Cerebellar cortex (tissue), 1 donor: ENCODE data around the gene IP6K2.

Source experiments
- DNase-seq: peaks from one replicate; pipeline ENCODE4 v3.0.0-alpha.2; 2015; ENCODE audit warnings: low spot score

IP6K2 gene

DNA sequence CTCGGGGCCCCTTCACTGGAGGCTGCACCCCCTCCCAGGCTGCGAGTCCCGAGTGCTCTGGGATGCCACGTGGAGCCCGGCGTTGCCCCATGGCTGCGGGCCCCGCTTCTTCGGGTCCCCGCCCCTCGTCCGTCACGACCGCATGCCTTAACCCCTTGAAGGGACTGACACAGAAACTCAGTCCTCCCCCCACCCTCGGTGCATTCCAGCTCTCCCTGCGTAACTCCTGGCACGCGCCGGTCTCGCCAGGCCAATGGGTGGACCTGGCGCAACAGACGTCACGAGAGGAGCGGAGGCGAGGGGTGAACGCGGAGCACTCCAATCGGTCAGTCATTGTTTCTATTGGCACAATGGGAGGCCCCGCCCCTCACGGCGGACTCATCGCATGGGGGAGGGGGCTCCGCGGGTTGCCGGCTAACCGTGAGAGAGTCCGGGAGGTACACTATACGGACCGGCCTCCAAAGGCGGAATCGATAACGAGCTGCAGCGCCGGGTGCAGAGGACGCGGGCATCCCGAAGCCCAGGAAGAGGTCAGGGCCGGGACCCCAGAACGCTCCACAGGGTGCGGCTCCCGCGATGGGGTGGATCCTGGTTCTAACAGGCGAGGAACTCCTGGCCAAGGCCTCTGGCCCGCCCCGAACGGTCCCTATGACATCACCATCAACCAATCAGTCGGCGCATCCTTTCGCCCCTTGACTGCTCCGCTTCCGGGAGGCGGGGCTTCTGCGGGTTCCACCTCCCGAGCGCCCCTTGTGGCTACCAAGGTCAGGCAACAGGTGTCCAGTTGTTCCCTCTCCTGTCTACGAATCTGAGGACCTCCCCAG is 53.3 kb downstream of the IP6K2 start:
- DNase-seq, result peak; percentile 99

DNA sequence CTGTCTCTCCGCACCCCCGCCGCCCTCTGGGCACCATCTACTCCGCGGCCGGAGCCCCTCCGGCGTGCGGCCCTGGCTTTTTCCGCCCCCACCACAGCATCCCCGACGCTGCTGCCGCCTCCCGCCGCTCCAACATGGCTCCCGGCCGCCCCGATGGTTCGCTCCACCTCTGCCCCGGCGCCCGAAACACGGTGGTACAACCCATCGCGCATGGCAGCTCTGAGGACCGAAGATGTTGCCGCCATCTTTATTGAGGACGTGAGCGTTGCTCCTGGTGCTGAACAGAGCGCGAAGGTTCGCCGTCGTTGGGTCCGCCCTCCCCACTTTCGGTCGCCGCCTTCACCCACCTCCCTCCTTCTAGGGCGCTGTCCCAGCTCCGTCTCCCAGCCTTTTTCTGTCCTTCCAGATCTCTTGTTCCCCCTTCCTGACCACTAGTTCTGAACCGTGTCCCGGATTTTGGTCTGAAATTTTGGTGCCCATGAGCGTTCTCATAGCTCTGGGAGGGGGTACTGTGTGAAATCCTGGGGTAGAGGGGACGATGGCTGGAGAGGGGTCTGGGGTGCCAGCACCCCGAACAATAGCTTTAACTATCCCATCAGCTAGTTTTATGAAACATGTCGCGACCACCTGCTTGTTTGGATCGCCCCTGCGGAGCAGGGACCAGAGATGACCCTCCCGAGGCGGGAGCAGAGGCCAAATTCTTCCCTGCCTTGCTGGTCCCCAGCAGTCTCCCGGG is 54.1 kb downstream of the IP6K2 start, which contains the start of gene CELSR3:
Gene CELSR3, minus strand, starts transcription at position 134 of the 736 bp plus-strand sequence. CDS start 252 bp downstream, outside the sequence.
- peak; percentile 87 for DNase-seq

- DNase-seq, result peak; percentile 31
Observed at GRCh38 chr3:48662145-48662752, 54.8 kb downstream of the IP6K2 start.

DNA sequence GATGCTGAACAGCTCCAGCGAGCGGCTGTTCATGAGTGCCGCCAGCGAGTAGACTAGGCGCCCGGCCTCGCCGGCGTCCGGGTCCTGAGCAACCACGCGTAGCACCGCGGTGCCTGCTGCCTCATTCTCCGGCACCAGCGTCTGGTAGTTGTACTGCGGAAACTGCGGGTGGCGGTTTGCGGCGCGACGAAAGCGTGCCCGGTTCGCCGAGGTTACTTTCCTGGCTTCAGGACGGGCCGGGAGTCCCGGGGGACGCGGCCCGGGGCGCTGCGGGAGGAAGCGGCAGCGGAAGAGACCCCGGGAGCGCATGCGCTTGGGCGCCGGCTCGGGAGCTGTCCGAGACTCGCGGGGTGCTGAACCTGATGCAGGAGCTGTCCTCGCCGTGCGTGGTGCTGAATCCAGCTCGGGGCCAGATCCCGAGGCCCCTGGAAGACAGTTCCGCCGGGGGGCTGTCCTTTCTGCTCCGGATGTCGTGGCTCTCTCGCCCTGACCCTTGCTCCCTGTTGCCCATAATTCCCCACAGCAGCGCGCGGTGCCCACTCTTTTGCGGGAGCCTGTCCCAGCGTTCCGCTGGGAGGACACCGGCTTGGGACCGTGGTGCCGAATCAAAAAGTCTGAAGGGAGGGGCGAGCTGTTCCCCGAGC is 55.4 kb downstream of the IP6K2 start:
- peak; percentile 25 for DNase-seq

DNA sequence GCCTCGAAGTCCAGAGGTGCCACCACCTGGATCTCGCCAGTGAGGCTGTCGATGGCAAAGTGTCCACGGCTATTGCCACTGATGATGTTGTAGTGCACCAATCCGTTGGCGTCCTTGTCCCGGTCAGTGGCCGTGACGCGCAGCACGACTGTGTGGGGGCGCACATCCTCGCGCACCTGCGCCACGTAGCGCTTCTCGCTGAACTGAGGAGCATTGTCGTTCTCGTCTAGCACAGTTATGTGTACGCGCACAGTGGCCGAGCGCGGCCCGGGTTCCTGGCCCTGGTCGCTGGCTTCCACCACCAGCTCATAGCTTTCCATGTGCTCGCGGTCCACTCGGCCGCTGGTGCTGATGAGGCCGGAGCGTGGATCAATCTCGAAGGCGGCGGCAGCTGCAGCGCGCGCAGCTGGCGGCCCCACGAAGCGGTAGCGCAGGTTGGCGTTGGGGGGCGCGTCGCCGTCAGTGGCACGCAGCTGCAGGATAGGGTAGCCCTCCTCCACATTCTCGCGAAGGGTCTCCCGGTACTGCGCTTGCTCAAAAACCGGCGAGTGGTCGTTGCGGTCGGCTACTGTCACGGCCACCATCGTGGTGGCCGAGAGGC is 56.1 kb downstream of the IP6K2 start:
- no peak for DNase-seq

- DNase-seq, result no peak
Observed at GRCh38 chr3:48656841-48657281, 60.2 kb downstream of the IP6K2 start.

- peak; percentile 27 for DNase-seq
Observed at GRCh38 chr3:48656061-48656840, 60.8 kb downstream of the IP6K2 start.

DNA sequence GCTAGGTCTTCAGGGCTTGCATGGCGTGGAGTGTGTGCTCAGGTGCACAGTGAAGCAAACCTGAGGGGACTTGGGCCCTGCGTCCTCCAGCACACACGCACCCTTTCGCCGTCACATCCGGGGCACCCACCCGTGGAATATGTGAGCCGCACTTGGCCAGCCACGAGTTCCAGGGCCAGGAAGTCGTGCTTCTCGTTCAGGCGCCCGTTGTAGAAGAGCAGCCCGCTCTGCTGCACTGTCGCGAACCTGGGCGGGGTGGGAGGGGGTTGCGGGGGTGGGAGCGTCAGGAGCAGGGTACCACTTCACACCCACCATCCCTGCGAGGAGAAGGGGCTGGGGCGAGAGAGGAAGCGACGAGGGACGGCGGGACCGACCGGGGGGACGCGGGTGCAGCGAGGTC is 61.4 kb downstream of the IP6K2 start:
- DNase-seq, result no peak

GRCh38 chr3:48655063-48655462 is 62.0 kb downstream of the IP6K2 start:
- DNase-seq, result no peak

DNA sequence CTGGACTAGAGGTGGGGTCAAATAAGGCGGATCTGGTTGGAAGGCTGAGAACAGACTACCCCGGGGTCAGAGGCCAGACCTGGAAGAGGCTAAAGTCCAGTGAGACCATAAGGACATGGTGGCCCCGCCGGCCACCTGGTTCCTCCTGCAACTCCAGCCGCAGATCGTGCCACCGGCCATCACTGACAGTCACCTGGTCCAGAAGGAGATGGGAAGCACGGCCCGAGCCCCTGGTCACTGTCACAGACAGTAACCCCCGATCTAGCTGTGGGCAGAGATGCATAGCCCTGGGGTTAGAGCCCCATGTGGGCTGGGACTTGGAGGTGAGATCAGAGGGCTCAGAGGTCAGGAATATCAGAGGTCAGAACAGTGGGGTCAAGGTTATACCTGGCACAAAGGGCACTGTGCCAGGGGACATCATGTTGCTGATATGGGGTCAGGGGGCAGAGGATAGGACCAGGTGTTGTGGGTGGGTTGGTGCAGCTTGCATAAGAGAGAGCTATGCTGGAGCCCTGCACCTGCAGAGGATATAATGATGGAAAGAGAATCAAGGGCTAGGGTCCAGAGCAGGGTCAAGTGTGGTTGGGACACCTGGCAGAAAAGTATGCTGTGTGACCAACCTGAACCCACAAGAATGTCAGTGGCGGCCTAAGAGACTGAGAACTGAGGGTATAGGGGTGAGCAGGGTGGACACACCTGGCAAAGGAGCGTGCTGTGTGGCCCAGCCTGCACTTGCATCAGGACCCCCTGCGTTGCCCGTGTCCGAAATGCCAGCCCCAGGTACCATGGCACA is 63.9 kb downstream of the IP6K2 start:
- DNase-seq, result no peak

DNA sequence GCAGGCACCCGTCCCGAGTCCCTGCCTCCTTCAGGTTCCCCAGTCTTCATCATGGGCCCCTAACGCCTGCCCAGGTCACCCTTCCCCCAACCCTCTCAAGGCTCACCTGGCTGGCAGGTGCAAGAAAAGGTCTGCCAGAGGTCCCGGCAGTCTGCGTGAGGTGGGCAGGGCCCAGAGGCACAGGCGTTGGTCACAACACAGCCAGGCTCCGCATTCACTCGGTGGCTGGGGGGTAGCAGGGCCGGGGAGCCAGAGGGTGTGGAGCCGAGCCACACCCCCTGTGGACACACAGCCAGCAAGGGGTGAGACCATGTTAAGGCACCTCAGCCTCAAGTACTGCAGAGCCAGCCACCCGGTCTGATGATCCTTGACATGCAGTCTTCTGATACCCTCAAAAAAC is 65.2 kb downstream of the IP6K2 start:
- no peak for DNase-seq

- no peak for DNase-seq
Observed at GRCh38 chr3:48650723-48651122, 66.3 kb downstream of the IP6K2 start.

DNA sequence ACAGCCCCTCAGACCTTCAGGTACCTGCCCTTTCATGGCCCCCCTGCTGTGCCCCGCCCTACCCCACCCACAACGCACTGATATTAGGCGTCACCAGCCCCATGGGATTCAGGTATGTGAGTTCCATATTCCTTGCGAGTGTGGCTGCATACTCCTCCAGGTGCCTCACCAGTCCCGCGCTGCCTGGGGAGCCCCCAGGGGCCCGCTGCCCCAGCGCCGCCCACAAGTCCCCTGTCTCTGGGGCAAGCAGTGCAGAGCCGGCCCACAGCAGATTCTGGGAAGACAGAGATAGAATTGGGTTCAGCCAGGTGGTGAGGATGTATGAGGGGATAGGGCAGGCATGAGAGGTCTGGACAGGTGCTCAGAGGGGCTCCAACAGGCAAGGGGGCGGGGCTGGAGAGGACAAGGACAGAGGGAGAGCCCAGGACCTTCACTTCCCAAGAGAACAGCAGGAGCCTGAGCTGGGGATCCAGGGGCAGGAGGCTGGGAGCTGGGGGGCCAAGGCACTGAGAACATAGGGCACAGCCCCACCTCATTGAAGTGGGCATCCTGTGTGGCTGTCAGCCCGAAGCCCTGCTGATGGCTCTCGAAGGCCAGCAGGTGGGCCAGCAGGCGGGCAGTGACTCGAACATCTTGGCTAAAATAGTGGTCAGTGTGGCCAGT is 68.7 kb downstream of the IP6K2 start:
- no peak for DNase-seq

DNA sequence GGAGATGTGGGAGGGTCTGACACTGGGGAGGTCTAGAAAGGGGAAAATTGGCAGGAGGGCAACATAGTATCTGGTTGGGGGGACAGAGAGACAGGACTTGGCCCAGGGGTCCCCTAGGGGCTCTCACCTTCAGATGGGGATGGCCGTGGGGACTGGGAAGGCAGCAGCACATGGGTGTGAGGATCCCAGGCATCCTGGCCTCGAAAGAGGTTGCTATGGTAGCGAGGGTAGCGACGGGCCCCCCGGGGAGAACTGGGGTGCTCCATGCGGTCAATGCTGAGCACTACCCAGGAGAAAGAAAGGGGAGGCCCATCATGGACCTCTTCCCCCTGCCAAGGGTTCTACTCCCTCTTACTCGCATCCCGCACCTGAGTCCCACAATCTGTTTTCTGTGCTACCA is 69.3 kb downstream of the IP6K2 start:
- no peak for DNase-seq

- DNase-seq, result no peak
Observed at GRCh38 chr3:48644898-48645760, 71.9 kb downstream of the IP6K2 start.

DNA sequence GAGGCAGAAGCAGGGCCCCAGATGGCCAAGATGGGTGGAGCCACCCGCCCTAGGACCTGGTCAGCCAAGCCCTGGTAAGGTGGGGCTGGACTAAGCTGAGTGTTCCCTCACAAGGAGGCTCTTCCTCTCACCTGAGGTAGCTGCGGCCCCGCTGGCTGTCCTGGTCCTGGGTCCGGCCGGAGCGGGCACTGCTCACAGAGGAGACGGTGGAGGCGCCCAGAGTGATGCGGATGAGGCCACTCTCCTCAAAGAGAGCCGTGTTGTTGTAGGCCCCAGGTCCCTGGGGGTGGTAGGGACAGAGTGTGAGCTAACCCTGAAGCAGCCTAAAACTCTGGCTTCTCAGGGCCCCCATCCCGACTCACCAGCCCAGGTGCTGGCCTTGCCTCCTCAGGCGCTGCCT is 74.4 kb downstream of the IP6K2 start:
- no peak for DNase-seq

GRCh38 chr3:48641396-48641795 is 75.6 kb downstream of the IP6K2 start:
- DNase-seq, result no peak

DNA sequence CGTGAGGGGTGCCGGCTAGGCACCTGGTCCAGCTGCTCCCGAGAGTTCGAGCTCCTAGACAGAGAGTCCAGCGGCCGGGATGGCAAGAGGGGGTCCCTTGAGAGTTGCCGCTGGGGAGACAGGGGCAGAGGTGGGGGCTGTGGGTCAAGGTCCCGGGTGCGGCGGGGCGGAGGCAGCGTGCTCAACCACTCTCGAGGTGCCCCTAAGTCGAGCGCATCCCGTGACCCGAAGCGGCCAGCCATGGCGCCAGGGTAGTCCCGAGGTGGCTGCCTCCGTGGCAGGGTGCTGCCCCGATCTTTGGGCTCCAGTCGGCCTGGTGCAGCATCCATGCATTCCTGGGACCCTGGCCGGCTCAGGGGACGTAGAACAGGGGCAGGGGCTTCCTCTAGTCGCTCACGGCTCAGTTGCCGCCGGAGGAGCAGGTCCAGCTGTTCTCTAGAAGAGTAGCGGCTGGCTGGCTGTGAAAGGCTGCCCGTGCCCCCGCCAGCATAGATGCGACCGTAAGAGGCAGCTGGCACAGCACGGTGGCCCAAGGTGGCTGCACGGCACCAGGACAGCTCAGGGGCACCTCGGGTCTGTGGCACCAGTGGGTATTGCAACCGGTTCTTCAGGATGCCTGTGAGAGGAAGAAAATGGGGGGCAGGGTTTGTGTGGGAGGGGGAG is 76.9 kb downstream of the IP6K2 start:
- no peak for DNase-seq
